Head of caudate nucleus (tissue), 42 donors: Measurements from ENCODE around the gene GABRA5.
A peak's percentile ranks its signal among the peaks of the same experiment; 100 is the strongest.
"Not testable (repeated sequence)": the region's sequence is repeated elsewhere in the genome, so short reads cannot be mapped to it uniquely, and the experiment has no call there.

Source experiments
- DNase-seq, 42 donors: peaks; one replicate each; pipeline versions ENCODE4 v3.0.0 to v3.0.0-alpha.2; 2020 to 2021; ENCODE audit warnings: mixed read lengths in 7 of 42
- intact Hi-C: fragments of 100-400 bp; cut with DNase I; formaldehyde crosslinking; loops from one replicate; pipeline ENCODE4 v1.15.0; 2022

The GABRA5 gene

GRCh38 chr15:26866298-26867199 lies at the start of gene GABRA5:
Gene GABRA5, plus strand, starts transcription at chr15:26867062. Its CDS starts 2,187 bp downstream, at chr15:26869249.
- intact Hi-C loops, result no loop called here
- DNase-seq, result peak in 40 of 42 donors; percentile 22 to 83 (median 62)

- intact Hi-C loops, DNase-seq: not testable (repeated sequence)
Observed at GRCh38 chr15:26831191-26831590, 35.7 kb upstream of the GABRA5 start.

- DNase-seq, result no peak
Observed at GRCh38 chr15:26831951-26832350, 34.9 kb upstream of the GABRA5 start.

GRCh38 chr15:26838742-26839460 lies 28.0 kb upstream of the GABRA5 start:
- intact Hi-C loops, result no loop called here
- DNase-seq, result peak in 3 of 42 donors; percentile 5 to 15 (median 12)

More at GRCh38 chr15:26831951-26832350, 34.9 kb upstream of the GABRA5 start:
- intact Hi-C loops, result no loop called here

GRCh38 chr15:26841514-26841913 lies 25.3 kb upstream of the GABRA5 start:
- no peak for DNase-seq
- intact Hi-C loops, result no loop called here

- no peak for DNase-seq
- intact Hi-C loops, result no loop called here
Observed at GRCh38 chr15:26841941-26842340, 24.9 kb upstream of the GABRA5 start.

GRCh38 chr15:26842391-26842790 lies 24.5 kb upstream of the GABRA5 start:
- DNase-seq, result no peak
- intact Hi-C loops, result no loop called here

- intact Hi-C loops, result no loop called here
- DNase-seq, result no peak
Observed at GRCh38 chr15:26844901-26845300, 22.0 kb upstream of the GABRA5 start.

GRCh38 chr15:26848498-26848897 lies 18.4 kb upstream of the GABRA5 start:
- intact Hi-C loops, result no loop called here
- DNase-seq, result no peak

- DNase-seq, result no peak
- intact Hi-C loops, result no loop called here
Observed at GRCh38 chr15:26850161-26850560, 16.7 kb upstream of the GABRA5 start.

- no peak for DNase-seq
- intact Hi-C loops, result no loop called here
Observed at GRCh38 chr15:26852980-26853379, 13.9 kb upstream of the GABRA5 start.

- DNase-seq, result no peak
- intact Hi-C loops, result no loop called here
Observed at GRCh38 chr15:26854435-26854834, 12.4 kb upstream of the GABRA5 start.

GRCh38 chr15:26864664-26865191 lies 2.1 kb upstream of the GABRA5 start:
- intact Hi-C loops, result no loop called here
- peak in 39 of 42 donors; percentile 20 to 83 (median 58) for DNase-seq

GRCh38 chr15:26867200-26868007 lies 542 bp downstream of the GABRA5 start:
- peak in 12 of 42 donors; percentile 18 to 47 (median 32) for DNase-seq
- intact Hi-C loops, result no loop called here

- intact Hi-C loops, result no loop called here
- no peak for DNase-seq
Observed at GRCh38 chr15:26868029-26868685, 1.3 kb downstream of the GABRA5 start.

GRCh38 chr15:26869628-26870027 lies 2.8 kb downstream of the GABRA5 start:
- no peak for DNase-seq

GRCh38 chr15:26870346-26870745 lies 3.5 kb downstream of the GABRA5 start:
- intact Hi-C loops, result no loop called here
- DNase-seq, result no peak

More at GRCh38 chr15:26869628-26870027, 2.8 kb downstream of the GABRA5 start:
- intact Hi-C loops, result no loop called here

- no peak for DNase-seq
- intact Hi-C loops, result no loop called here
Observed at GRCh38 chr15:26872206-26872605, 5.3 kb downstream of the GABRA5 start.
